ENCODE data around the gene YLPM1. TPM values are rescaled to one million over a fixed set of nuclear protein-coding genes. Genes with fewer than 3 reads are reported as not detected.
A peak's percentile ranks its signal among the peaks of the same experiment; 100 is the strongest.

Gene YLPM1
- total RNA-seq, 1 donor from 2014 or later: 49.5 TPM

GRCh38 chr14:74720526-74720925, 42.6 kb upstream of the YLPM1 start:
- peak overlapping the region; percentile 53 for H3K27ac Mint-ChIP-seq (ENCODE audit: unreplicated experiment)

GRCh38 chr14:74723134-74723533, 40.0 kb upstream of the YLPM1 start:
- no peaks in the 10 kb centered on the region for H3K9me3 Mint-ChIP-seq (ENCODE audit: unreplicated experiment)
- H3K36me3 ChIP-seq (ENCODE audit: insufficient read depth, low read length): no peaks in the 10 kb centered on the region
- no peaks in the 10 kb centered on the region for H4K20me1 ChIP-seq (ENCODE audit: insufficient read depth, low read length)
- TF ChIP-seq CTCF (IDR thresholded peaks at IDR 0.05; ENCODE audit: insufficient read depth, low read depth, low read length) (no peak), EZH2 (IDR thresholded peaks at IDR 0.05; ENCODE audit: insufficient read depth, low read length) (no peak)
- FAIRE-seq (no peak), DNase-seq (ENCODE audit: low read depth) (no peak)
- no peak overlapping the region for H3K27ac ChIP-seq (ENCODE audit: low read depth, low read length)
- no peak overlapping the region for H3K4me3 Mint-ChIP-seq (ENCODE audit: unreplicated experiment)
- H3K4me1 Mint-ChIP-seq (ENCODE audit: low read depth, unreplicated experiment): peaks cover 2% of the 10 kb centered on the region
- peaks cover 11% of the 10 kb centered on the region for H3K36me3 Mint-ChIP-seq (ENCODE audit: low read depth, unreplicated experiment)
- no peak overlapping the region for H3K9ac ChIP-seq (ENCODE audit: low read length)
- no peak overlapping the region for H3K27ac Mint-ChIP-seq (ENCODE audit: unreplicated experiment)
- no peaks in the 10 kb centered on the region for H3K79me2 ChIP-seq (ENCODE audit: insufficient read depth, low read length)
- H3K27me3 ChIP-seq (ENCODE audit: insufficient read depth, low read length): no peaks in the 10 kb centered on the region
- H3K27me3 Mint-ChIP-seq (ENCODE audit: low read depth, unreplicated experiment): no peaks in the 10 kb centered on the region
- no peak overlapping the region for H3K4me3 ChIP-seq (ENCODE audit: insufficient read depth, low read depth, low read length)
- H3K4me1 ChIP-seq (ENCODE audit: insufficient read depth, low read length): no peaks in the 10 kb centered on the region
- H2AFZ ChIP-seq (ENCODE audit: low read depth, low read length): no peak overlapping the region
- H3K4me2 ChIP-seq (ENCODE audit: low read length): no peak overlapping the region
- no peaks in the 10 kb centered on the region for H3K9me3 ChIP-seq (ENCODE audit: insufficient read depth, low read depth, low read length)

More at GRCh38 chr14:74720526-74720925, 42.6 kb upstream of the YLPM1 start:
- no peak overlapping the region for H3K9ac ChIP-seq (ENCODE audit: low read length)
- Mint-ChIP-seq H3K36me3 (ENCODE audit: low read depth, unreplicated experiment) (peaks cover 10% of the 10 kb centered on the region), H3K27me3 (ENCODE audit: low read depth, unreplicated experiment) (no peaks in the 10 kb centered on the region), H3K4me1 (ENCODE audit: low read depth, unreplicated experiment) (peaks cover 2% of the 10 kb centered on the region), H3K4me3 (ENCODE audit: unreplicated experiment) (peak overlapping the region; percentile 50), H3K9me3 (ENCODE audit: unreplicated experiment) (no peaks in the 10 kb centered on the region)
- H3K27me3 ChIP-seq (ENCODE audit: insufficient read depth, low read length): no peaks in the 10 kb centered on the region
- FAIRE-seq (no peak), DNase-seq (ENCODE audit: low read depth) (peak; percentile 65)
- H3K4me1 ChIP-seq (ENCODE audit: insufficient read depth, low read length): no peaks in the 10 kb centered on the region
- H3K36me3 ChIP-seq (ENCODE audit: insufficient read depth, low read length): peaks cover 9% of the 10 kb centered on the region
- H3K27ac ChIP-seq (ENCODE audit: low read depth, low read length): no peak overlapping the region
- no peak overlapping the region for H3K4me3 ChIP-seq (ENCODE audit: insufficient read depth, low read depth, low read length)
- no peaks in the 10 kb centered on the region for H4K20me1 ChIP-seq (ENCODE audit: insufficient read depth, low read length)
- H3K4me2 ChIP-seq (ENCODE audit: low read length): no peak overlapping the region
- TF ChIP-seq EZH2 (IDR thresholded peaks at IDR 0.05; ENCODE audit: insufficient read depth, low read length): no peak
- no peak for TF ChIP-seq CTCF (IDR thresholded peaks at IDR 0.05; ENCODE audit: insufficient read depth, low read depth, low read length)
- no peak overlapping the region for H2AFZ ChIP-seq (ENCODE audit: low read depth, low read length)
- H3K9me3 ChIP-seq (ENCODE audit: insufficient read depth, low read depth, low read length): no peaks in the 10 kb centered on the region
- no peaks in the 10 kb centered on the region for H3K79me2 ChIP-seq (ENCODE audit: insufficient read depth, low read length)

GRCh38 chr14:74732387-74732786, 30.7 kb upstream of the YLPM1 start:
- Mint-ChIP-seq H3K27me3 (ENCODE audit: low read depth, unreplicated experiment) (no peaks in the 10 kb centered on the region), H3K36me3 (ENCODE audit: low read depth, unreplicated experiment) (peaks cover 2% of the 10 kb centered on the region), H3K27ac (ENCODE audit: unreplicated experiment) (no peak overlapping the region), H3K4me3 (ENCODE audit: unreplicated experiment) (no peak overlapping the region), H3K9me3 (ENCODE audit: unreplicated experiment) (no peaks in the 10 kb centered on the region), H3K4me1 (ENCODE audit: low read depth, unreplicated experiment) (peaks cover 2% of the 10 kb centered on the region)
- no peaks in the 10 kb centered on the region for H3K79me2 ChIP-seq (ENCODE audit: insufficient read depth, low read length)
- DNase-seq (ENCODE audit: low read depth) (no peak), FAIRE-seq (no peak)
- H3K27me3 ChIP-seq (ENCODE audit: insufficient read depth, low read length): no peaks in the 10 kb centered on the region
- no peak overlapping the region for H3K27ac ChIP-seq (ENCODE audit: low read depth, low read length)
- no peak for TF ChIP-seq CTCF (IDR thresholded peaks at IDR 0.05; ENCODE audit: insufficient read depth, low read depth, low read length)
- TF ChIP-seq EZH2 (IDR thresholded peaks at IDR 0.05; ENCODE audit: insufficient read depth, low read length): no peak
- H2AFZ ChIP-seq (ENCODE audit: low read depth, low read length): no peak overlapping the region
- no peak overlapping the region for H3K9ac ChIP-seq (ENCODE audit: low read length)
- peaks cover 14% of the 10 kb centered on the region for H3K36me3 ChIP-seq (ENCODE audit: insufficient read depth, low read length)
- H3K4me1 ChIP-seq (ENCODE audit: insufficient read depth, low read length): no peaks in the 10 kb centered on the region
- no peak overlapping the region for H3K4me2 ChIP-seq (ENCODE audit: low read length)
- H3K9me3 ChIP-seq (ENCODE audit: insufficient read depth, low read depth, low read length): no peaks in the 10 kb centered on the region
- no peaks in the 10 kb centered on the region for H4K20me1 ChIP-seq (ENCODE audit: insufficient read depth, low read length)
- no peak overlapping the region for H3K4me3 ChIP-seq (ENCODE audit: insufficient read depth, low read depth, low read length)
